ENCODE measurements around the gene TSACC. TPM values are rescaled to one million over a fixed set of nuclear protein-coding genes. Genes with fewer than 3 reads are reported as not detected.
"Not testable (repeated sequence)": the region's sequence is repeated elsewhere in the genome, so short reads cannot be mapped to it uniquely, and the experiment has no call there.

TSACC gene
- total RNA-seq, 3 donors from 2014 or later, result 0.87 TPM; not detected in 2

DNA sequence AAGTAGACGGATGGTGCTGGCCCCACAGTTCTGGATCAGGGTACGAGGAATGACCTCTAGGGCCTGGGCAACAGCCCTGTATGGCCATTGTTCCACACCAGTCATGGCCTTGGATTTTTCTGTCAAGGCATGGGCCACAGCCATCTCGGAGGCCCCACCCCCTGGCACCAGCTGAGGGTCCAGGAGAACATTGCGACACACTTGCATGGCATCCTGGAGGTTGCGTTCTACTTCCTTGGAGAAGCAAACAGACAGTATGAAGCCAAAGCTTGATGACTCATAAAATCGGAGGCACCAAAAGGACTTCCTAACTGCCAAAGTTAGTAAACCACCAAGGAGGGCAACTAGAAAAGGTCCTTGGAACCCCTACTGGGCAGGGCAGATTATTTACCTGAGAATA, 27.4 kb upstream of the TSACC start:
- TF ChIP-seq, protein P1, sequence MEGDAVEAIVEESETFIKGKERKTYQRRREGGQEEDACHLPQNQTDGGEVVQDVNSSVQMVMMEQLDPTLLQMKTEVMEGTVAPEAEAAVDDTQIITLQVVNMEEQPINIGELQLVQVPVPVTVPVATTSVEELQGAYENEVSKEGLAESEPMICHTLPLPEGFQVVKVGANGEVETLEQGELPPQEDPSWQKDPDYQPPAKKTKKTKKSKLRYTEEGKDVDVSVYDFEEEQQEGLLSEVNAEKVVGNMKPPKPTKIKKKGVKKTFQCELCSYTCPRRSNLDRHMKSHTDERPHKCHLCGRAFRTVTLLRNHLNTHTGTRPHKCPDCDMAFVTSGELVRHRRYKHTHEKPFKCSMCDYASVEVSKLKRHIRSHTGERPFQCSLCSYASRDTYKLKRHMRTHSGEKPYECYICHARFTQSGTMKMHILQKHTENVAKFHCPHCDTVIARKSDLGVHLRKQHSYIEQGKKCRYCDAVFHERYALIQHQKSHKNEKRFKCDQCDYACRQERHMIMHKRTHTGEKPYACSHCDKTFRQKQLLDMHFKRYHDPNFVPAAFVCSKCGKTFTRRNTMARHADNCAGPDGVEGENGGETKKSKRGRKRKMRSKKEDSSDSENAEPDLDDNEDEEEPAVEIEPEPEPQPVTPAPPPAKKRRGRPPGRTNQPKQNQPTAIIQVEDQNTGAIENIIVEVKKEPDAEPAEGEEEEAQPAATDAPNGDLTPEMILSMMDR (IDR thresholded peaks at IDR 0.05), result no peak
- DNase-seq (no peak), ATAC-seq (peak; percentile 25)
- intact Hi-C loops (cut with DNase I, micrococcal nuclease), result no loop called here
- H3K36me3 ChIP-seq (ENCODE audit: low read depth), result peaks cover 15% of the 10 kb centered on the region
- H3K9me3 ChIP-seq, result no peaks in the 10 kb centered on the region
- no peak overlapping the region for H3K4me3 ChIP-seq
- no peaks in the 10 kb centered on the region for H3K4me1 ChIP-seq (ENCODE audit: low read depth)

DNA sequence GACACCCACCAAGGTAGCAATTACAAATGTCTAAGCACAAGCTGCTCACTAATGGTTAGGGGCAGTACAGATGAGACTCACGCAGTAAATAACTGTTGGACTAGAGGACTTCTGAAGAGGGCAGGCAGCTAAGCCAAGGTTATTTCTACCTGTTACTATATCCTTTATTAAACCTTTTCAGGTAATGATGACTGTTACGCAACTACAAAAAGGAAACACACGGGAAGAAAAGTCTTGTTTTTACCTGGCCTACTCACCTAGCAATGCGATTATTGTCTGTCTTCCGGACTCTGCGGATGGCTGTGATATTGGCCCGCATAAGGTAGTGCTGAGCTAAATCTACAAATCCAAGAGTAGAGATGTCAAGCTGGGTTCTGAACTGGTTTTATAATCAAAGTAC, 21.4 kb upstream of the TSACC start:
- no peak for DNase-seq
- TF ChIP-seq, protein P1 (IDR thresholded peaks at IDR 0.05), result no peak
- H3K4me1 ChIP-seq (ENCODE audit: low read depth), result no peaks in the 10 kb centered on the region
- peaks cover 34% of the 10 kb centered on the region for H3K36me3 ChIP-seq (ENCODE audit: low read depth)
- intact Hi-C loops (cut with DNase I, micrococcal nuclease), result no loop called here
- no peak for ATAC-seq
- H3K4me3 ChIP-seq, result no peak overlapping the region
- H3K9me3 ChIP-seq, result no peaks in the 10 kb centered on the region

DNA sequence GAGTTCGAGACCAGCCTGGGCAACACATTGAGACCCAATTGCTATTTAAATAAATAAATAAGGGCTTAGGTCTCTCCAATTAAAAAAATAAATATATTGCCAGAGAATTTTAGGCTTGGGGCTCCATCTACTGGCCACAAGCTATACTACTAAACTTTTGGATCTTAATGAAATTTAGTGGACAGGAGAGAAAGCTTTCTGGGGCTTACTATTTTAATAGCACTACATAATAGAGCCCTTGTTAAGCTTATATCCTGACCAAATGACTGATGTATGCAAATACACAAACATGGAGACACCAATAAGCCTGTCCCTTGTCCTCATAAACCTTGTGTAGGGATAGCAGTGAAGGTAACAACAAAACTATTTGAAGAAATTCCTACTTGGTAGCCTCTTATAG, 18.7 kb upstream of the TSACC start:
- H3K4me1 ChIP-seq (ENCODE audit: low read depth), result no peaks in the 10 kb centered on the region
- TF ChIP-seq, protein P1 (IDR thresholded peaks at IDR 0.05), result no peak
- intact Hi-C loops (cut with DNase I, micrococcal nuclease), result no loop called here
- H3K36me3 ChIP-seq (ENCODE audit: low read depth), result peaks cover 33% of the 10 kb centered on the region
- H3K9me3 ChIP-seq, result no peaks in the 10 kb centered on the region
- no peak overlapping the region for H3K4me3 ChIP-seq
- DNase-seq (peak in 1 of 3 donors; percentile 38), ATAC-seq (no peak)

DNA sequence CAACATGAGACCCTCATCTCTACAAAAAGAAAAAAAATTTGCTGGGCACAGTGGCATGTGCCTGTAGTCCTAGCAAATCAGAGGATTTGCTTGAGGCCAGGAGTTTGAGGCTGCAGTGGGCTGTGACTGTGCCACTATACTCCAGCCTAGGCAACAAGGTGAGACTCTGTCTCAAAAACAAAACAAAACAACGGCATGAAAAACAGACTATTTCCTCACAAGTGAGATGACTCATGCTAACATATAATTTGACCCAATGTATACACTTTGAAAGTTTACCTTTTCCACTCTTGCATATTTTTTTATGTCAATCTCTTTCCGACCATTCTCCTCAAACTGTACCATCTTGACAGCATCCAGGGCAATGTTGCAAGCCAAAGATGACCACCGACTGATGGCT, 17.8 kb upstream of the TSACC start:
- Histone ChIP-seq H3K4me3 (no peak overlapping the region), H3K4me1 (ENCODE audit: low read depth) (no peaks in the 10 kb centered on the region), H3K9me3 (no peaks in the 10 kb centered on the region), H3K36me3 (ENCODE audit: low read depth) (peaks cover 30% of the 10 kb centered on the region)
- TF ChIP-seq, protein P1 (IDR thresholded peaks at IDR 0.05), result no peak
- intact Hi-C loops (cut with DNase I, micrococcal nuclease), result no loop called here
- DNase-seq (no peak), ATAC-seq (no peak)

DNA sequence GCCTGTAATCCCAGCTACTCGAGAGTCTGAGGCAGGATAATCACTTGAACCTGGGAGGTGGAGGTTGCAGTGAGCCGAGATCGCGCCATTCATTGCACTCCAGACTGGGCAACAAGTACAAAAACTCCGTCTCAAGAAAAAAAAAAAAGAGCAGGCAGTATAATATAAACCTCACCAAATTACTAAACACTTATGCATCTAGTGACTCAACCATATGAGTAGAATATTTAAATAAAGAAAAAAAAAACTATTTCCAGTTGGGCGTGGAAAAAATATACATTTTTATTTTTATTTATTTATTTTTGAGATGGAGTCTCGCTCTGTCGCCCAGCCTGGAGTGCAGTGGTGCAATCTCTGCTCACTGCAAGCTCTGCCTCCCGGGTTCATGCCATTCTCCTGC, 15.1 kb upstream of the TSACC start:
- ATAC-seq; H3K4me3 ChIP-seq; DNase-seq; H3K4me1 ChIP-seq (ENCODE audit: low read depth); intact Hi-C loops (cut with DNase I, micrococcal nuclease); H3K9me3 ChIP-seq: not testable (repeated sequence)
- peaks cover 13% of the 10 kb centered on the region for H3K36me3 ChIP-seq (ENCODE audit: low read depth)

DNA sequence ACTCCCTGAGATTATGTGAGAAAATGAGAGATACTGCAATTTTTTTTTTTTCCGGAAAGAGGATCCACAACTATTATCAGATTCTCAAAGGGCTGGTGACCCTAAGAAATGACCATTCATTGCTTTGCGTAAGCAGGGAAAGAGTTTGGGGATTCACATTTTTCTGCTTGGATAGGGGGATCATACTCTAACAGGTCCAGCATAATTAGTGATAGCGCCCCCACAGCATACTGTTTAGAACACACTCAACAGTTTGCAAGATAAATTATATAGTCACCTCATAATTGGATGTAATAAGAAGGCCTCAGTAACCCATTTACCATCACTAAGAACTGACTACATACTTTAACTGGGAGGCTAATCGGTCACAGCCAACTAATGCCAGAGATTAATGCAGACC, 2.1 kb upstream of the TSACC start:
- H3K36me3 ChIP-seq (ENCODE audit: low read depth), result no peaks in the 10 kb centered on the region
- no peak for DNase-seq
- no peak overlapping the region for H3K4me3 ChIP-seq
- no peak for ATAC-seq
- peaks cover 17% of the 10 kb centered on the region for H3K4me1 ChIP-seq (ENCODE audit: low read depth)
- intact Hi-C loops (cut with DNase I, micrococcal nuclease), result no loop called here
- H3K9me3 ChIP-seq, result no peaks in the 10 kb centered on the region
- TF ChIP-seq, protein P1 (IDR thresholded peaks at IDR 0.05), result no peak

Measured in mucosa of descending colon (tissue), 3 donors.